AG09319 (cell line): ENCODE results near the gene PI4K2B.
A peak's percentile ranks its signal among the peaks of the same experiment; 100 is the strongest.

Source experiments
- DNase-seq: peaks from one replicate; pipeline ENCODE4 v3.0.0-alpha.2; 2010; ENCODE audit warnings: low read depth; ENCODE audit errors: extremely low read depth
- CTCF ChIP-seq: IDR thresholded peaks from 2 replicates; pipeline ENCODE4 v1.5.1; 2011; ENCODE audit warnings: low read depth, mild to moderate bottlenecking, inconsistent platforms, low read length, moderate library complexity

The PI4K2B gene

DNA sequence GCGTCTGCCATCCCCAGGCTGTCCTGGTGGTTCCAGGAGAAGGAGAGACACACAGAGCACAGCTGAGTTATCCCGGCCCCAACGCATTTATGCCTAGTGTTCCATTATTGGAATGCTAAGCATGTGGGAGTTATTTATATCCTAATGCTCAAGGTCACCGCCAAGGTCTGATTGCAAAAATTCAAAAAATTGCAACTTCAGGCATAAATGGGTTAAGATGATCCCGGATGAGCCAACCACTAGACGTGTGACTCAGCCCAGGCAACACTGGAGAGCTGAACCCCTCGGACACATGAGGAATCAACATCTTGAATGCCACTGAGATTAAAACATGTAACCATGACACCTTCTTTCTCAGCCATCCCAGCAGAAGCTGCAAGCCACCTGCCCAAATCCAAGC lies 74.9 kb downstream of the PI4K2B start:
- no peak for TF ChIP-seq CTCF
- no peak for DNase-seq

DNA sequence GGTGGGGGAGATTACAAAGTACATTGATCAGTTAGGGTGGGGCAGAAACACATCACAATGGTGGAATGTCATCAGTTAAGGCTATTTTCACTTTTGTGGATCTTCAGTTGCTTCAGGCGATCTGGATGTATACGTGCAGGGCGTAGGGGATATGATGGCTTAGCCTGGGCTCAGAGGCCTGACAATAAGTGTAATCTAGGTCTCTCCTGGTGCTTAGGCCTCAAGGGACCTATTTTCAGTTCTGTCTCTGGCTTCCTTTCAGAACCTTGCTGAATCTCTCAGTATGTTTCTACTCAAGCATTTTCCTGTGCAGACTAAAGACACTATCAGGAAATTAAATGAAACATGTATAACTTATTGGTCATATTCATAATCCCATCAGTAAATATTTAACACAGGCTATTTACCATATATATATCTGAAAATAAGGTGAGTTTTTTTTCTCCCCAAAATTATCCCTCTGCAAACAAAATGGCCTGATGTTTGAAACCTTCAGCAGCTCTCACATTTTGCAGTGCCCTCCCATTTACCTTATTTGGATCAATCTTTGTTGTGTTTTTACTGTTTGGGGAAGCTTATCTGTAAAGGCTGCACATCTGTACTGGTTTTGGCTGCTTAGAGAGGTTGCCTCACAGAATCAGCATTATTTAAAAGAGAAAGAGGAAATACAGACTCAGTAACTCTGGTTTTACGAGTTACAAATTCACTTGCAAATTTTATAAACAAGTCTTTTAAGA lies 76.4 kb downstream of the PI4K2B start:
- no peak for DNase-seq
- TF ChIP-seq CTCF = no peak

DNA sequence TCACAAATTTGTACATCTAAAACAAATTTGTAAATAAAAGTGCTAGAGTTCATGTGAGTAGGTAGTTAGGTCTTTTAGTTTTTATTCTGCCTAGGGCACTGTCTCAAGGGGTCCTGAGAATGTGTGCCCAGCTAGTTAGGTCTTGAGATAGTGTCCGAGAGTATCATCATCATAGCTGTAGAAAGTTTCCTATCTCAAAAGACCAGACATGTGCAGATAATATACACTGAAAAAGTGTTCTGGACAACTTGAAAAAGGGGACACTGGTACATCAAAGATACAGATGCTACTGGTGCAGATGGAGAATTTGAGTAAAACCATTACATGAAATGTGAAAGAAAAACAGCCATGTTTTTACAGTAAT lies 77.0 kb downstream of the PI4K2B start:
- DNase-seq = no peak
- no peak for TF ChIP-seq CTCF

DNA sequence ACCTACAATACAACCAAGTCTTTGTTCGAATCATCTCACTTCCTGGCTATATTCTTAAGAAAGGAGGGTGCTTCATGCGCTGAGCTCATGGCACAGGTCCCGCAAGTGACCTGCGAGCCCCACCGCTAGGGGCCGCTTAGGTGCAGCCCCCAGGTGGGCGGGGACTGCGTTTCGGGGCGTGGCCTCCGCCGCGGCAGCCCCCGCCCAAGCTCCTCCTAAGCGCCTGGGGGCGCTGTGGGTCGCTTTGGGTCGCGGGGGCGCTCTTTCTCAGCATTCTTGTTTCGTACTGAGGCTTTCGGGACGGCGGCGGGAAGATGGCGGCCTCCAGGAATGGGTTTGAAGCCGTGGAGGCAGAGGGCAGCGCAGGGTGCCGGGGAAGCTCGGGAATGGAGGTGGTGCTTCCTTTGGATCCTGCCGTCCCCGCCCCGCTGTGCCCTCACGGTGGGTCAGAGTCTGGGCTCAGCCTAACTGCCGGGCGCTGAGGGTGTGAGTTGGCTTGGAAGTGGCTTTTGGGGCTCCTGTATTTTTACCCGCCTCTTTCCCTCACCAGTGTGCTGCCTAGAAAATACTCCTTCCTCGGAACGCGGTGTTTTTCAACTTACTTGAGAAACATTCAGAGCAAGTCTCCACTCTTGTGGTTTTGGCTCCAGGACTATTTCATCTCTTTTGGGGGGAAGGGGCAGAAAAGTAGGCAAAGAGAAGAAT lies 78.8 kb downstream of the PI4K2B start, which contains the start of gene ZCCHC4:
Gene ZCCHC4 (plus strand): TSS at position 279 of the 705 bp plus-strand sequence. CDS start 36 bp downstream, at position 315.
- DNase-seq = peak; percentile 76
- peak; percentile 100 for TF ChIP-seq CTCF

DNA sequence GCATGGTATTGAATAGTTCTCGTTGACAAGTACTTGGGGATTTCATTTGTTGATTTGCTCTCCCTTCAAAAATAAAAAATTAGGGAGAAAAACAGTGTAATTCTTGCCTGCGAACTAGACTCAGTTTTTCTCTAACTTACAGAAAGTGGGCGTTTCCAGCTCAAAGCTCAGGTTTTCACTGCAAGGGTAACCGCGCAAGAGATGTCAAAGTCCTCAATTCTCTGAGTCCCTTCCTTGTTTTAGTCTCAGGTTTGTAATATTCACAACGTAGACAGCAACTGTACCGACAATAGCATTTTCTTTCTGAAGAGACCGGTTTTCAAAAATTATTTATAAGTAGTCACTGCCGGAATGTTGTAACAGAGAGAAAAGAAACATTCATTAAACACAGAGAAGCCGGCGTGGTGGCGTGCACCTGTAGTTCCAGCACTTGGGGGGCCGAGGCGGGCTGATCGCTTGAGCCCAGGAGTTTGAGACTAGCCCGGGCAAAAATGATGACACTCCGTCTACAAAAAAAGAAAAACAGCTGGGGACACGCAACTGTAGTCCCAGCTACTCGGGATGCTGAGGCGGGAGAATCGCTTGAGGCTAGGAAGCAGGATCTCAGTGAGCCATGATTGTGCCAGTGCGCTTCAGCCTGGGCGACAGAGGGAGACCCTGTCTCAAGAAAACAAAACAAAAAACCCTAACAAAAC lies 79.5 kb downstream of the PI4K2B start:
- TF ChIP-seq CTCF = no peak
- DNase-seq = no peak

- no peak for DNase-seq
- TF ChIP-seq CTCF = no peak
Measured at GRCh38 chr4:25320336-25320735, 86.5 kb downstream of the PI4K2B start.

- TF ChIP-seq CTCF = no peak
- peak; percentile 15 for DNase-seq
Measured at GRCh38 chr4:25320773-25321172, 86.9 kb downstream of the PI4K2B start.
